ENCODE measurements around the gene CDON. TPM values are rescaled to one million over a fixed set of nuclear protein-coding genes. Genes with fewer than 3 reads are reported as not detected.

CDON gene
- total and polyA plus RNA-seq, 2 of the 13 experiments (the other 11 are each of a cell fraction or from before 2014, with no cell fraction given): 9.6 to 12.8 TPM

DNA sequence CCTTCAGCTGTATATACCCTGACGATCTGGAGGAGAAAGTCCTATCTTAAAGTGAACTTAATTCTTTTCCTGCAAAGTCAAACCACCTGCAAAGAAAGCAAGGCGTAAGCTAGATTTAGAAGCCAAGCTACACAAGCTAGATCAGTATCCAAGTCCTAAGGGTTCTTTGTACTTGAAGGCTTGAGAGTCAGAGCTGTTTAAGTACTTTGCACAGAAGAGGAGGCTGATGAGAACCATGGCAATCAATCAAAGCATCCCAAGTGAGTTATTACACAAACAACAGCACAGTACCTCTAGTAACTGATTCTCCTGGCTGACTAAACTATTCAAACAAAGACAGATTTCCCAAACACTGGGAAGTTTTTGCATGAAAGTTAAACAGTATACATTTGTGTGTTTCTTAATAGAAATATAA is 1.9 kb downstream of the CDON start:
- H4K20me1 ChIP-seq (ENCODE audit: insufficient read depth, low read length): no peaks in the 10 kb centered on the region
- TF ChIP-seq, protein P1, sequence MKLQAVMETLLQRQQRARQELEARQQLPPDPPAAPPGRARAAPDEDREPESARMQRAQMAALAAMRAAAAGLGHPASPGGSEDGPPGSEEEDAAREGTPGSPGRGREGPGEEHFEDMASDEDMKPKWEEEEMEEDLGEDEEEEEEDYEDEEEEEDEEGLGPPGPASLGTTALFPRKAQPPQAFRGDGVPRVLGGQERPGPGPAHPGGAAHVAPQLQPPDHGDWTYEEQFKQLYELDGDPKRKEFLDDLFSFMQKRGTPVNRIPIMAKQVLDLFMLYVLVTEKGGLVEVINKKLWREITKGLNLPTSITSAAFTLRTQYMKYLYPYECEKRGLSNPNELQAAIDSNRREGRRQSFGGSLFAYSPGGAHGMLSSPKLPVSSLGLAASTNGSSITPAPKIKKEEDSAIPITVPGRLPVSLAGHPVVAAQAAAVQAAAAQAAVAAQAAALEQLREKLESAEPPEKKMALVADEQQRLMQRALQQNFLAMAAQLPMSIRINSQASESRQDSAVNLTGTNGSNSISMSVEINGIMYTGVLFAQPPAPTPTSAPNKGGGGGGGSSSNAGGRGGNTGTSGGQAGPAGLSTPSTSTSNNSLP (IDR thresholded peaks at IDR 0.05; ENCODE audit: low read depth, low read length): 0 out of 2 replicates have a peak, but pooled peaks have one; percentile 27
- TF ChIP-seq GFI1 (CRISPR knock-in tag; IDR thresholded peaks at IDR 0.05; ENCODE audit: borderline replicate concordance) (0 out of 2 replicates have a peak, but pooled peaks have one; percentile 16), CEBPG (CRISPR knock-in tag; IDR thresholded peaks at IDR 0.05) (peak; percentile 19; the same call in 1 of the 2 replicates), CEBPB (IDR thresholded peaks at IDR 0.05; ENCODE audit: borderline replicate concordance, low read depth, low read length) (peak; percentile 9; the same call in 1 of the 2 replicates), HMG20A (CRISPR knock-in tag; IDR thresholded peaks at IDR 0.05; ENCODE audit: borderline replicate concordance) (no peak), XBP1 (CRISPR knock-in tag; IDR thresholded peaks at IDR 0.05) (no peak), BCL6 (CRISPR knock-in tag; IDR thresholded peaks at IDR 0.05) (peak; percentile 55; the same call in 1 of the 2 replicates), FOXA3 (CRISPR knock-in tag; IDR thresholded peaks at IDR 0.05) (peak; percentile 50), HNF1A (IDR thresholded peaks at IDR 0.05; ENCODE audit: low read depth) (0 out of 2 replicates have a peak, but pooled peaks have one; percentile 21), HNF1A (CRISPR knock-in tag; IDR thresholded peaks at IDR 0.05; ENCODE audit: borderline replicate concordance) (no peak; the same call in 1 of the 2 replicates), GATAD2A (CRISPR knock-in tag; IDR thresholded peaks at IDR 0.05) (peak; percentile 37; the same call in 1 of the 2 replicates)
- TF ChIP-seq, protein P2, sequence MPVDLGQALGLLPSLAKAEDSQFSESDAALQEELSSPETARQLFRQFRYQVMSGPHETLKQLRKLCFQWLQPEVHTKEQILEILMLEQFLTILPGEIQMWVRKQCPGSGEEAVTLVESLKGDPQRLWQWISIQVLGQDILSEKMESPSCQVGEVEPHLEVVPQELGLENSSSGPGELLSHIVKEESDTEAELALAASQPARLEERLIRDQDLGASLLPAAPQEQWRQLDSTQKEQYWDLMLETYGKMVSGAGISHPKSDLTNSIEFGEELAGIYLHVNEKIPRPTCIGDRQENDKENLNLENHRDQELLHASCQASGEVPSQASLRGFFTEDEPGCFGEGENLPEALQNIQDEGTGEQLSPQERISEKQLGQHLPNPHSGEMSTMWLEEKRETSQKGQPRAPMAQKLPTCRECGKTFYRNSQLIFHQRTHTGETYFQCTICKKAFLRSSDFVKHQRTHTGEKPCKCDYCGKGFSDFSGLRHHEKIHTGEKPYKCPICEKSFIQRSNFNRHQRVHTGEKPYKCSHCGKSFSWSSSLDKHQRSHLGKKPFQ (CRISPR knock-in tag; IDR thresholded peaks at IDR 0.05; ENCODE audit: insufficient replicate concordance): no peak
- TF ChIP-seq, protein P3, sequence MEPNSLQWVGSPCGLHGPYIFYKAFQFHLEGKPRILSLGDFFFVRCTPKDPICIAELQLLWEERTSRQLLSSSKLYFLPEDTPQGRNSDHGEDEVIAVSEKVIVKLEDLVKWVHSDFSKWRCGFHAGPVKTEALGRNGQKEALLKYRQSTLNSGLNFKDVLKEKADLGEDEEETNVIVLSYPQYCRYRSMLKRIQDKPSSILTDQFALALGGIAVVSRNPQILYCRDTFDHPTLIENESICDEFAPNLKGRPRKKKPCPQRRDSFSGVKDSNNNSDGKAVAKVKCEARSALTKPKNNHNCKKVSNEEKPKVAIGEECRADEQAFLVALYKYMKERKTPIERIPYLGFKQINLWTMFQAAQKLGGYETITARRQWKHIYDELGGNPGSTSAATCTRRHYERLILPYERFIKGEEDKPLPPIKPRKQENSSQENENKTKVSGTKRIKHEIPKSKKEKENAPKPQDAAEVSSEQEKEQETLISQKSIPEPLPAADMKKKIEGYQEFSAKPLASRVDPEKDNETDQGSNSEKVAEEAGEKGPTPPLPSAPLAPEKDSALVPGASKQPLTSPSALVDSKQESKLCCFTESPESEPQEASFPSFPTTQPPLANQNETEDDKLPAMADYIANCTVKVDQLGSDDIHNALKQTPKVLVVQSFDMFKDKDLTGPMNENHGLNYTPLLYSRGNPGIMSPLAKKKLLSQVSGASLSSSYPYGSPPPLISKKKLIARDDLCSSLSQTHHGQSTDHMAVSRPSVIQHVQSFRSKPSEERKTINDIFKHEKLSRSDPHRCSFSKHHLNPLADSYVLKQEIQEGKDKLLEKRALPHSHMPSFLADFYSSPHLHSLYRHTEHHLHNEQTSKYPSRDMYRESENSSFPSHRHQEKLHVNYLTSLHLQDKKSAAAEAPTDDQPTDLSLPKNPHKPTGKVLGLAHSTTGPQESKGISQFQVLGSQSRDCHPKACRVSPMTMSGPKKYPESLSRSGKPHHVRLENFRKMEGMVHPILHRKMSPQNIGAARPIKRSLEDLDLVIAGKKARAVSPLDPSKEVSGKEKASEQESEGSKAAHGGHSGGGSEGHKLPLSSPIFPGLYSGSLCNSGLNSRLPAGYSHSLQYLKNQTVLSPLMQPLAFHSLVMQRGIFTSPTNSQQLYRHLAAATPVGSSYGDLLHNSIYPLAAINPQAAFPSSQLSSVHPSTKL (CRISPR knock-in tag; IDR thresholded peaks at IDR 0.05): peak; percentile 44; the same call in 1 of the 2 replicates

More for the DNA sequence above, 1.9 kb downstream of the CDON start:
- in situ Hi-C loops (cut with HindIII; ENCODE audit: extremely low pct_ligation_motif_present, low pct_unique_long_range_greater_than_20kb): loop anchor here (5.0 to 10.0 kb wide), 2 partner anchors 118 to 134 kb away; no protein-coding TSS in a partner anchor
- FAIRE-seq (no peak), ATAC-seq (peak; percentile 33), DNase-seq (ENCODE audit: low spot score) (peak; percentile 45)
- POLR2A ChIA-PET: interaction anchor here (0.7 to 2.9 kb wide), 8 partner anchors 30 to 129 kb away, joined by 4 to 16 read pairs (median 6); no protein-coding TSS in a partner anchor
- Histone ChIP-seq H3K27me3 (ENCODE audit: control insufficient read depth in 1 of 2, insufficient read depth in 2 of 2, low read length in 2 of 2) (no peaks in the 10 kb centered on the region), H2AFZ (ENCODE audit: low read length) (no peak overlapping the region), H3K79me2 (ENCODE audit: insufficient read depth, low read length) (peaks cover 20% of the 10 kb centered on the region), H3K36me3 (replicated peaks in 1 of 2; ENCODE audit: control insufficient read depth in 1 of 2, insufficient read depth in 2 of 2, low read length in 2 of 2) (peaks cover 0 to 3% of the 10 kb centered on the region in 2 experiments; a peak in 2 of 5 replicates), H3K4me2 (ENCODE audit: low read depth, low read length) (peak overlapping the region; percentile 82), H3K9me3 (ENCODE audit: low read length) (no peaks in the 10 kb centered on the region), H3K27ac (ENCODE audit: extremely low read length, insufficient read depth, low read length) (no peak overlapping the region), H3K9ac (ENCODE audit: insufficient read depth, low read depth, low read length) (no peak overlapping the region), H3K4me1 (ENCODE audit: insufficient read depth, low read length) (peaks cover 57% of the 10 kb centered on the region), H3K4me3 (replicated peaks in 1 of 3; ENCODE audit: insufficient read depth in 1 of 3, low read depth in 2 of 3, low read length in 3 of 3) (no peak overlapping the region)
- no TSS peak for BruUV-seq (replicated peaks)
- CTCF ChIA-PET (ENCODE audit: low intra/inter-chr PET ratio, low total read pairs): interaction anchor here (3.2 kb wide), 1 partner anchor 137 kb away, joined by 14 read pairs; no protein-coding TSS in a partner anchor
- intact Hi-C loops (cut with micrococcal nuclease; ENCODE audit: unreplicated experiment): loop anchor here (1.0 to 5.0 kb wide), 3 partner anchors 78 to 137 kb away; no protein-coding TSS in a partner anchor
- 54% methylated on average over 2 of the region's 2 CpGs for WGBS (ENCODE audit: low lambda C conversion rate)

All from HepG2 (cell line).